Ramos (cell line): ENCODE data around the gene IL17RB.

Source experiments
- in situ Hi-C: fragments of 300-500 bp; cut with MboI; formaldehyde crosslinking; loops from one replicate; pipeline ENCODE4 v1.14.3; 2022; ENCODE audit warnings: low sequenced_read_pairs; ENCODE audit not compliant: unreplicated experiment

Gene IL17RB

DNA sequence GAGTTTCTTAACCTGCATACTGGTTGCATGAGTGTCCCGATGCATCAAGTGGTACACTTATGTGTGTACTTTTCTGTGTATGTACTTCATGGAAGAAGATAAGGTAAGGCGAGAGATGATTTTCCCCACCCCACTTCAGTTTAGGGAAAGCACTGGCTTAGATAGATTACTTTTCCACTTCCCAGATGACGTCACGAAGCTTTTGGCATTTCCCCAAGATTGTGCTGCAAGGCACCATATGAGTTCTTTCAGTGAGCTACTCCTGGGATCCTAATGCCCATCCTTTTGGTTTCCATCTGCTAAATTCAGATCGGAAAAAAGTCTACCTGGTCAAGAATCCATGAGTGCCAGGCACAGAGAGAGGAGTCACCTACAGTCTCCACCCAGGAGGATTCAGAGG lies 4.5 kb downstream of the IL17RB start:
- in situ Hi-C loops = no loop called here

- in situ Hi-C loops = no loop called here
Observed at GRCh38 chr3:53856964-53857363, 10.6 kb downstream of the IL17RB start.

- in situ Hi-C loops = no loop called here
Observed at GRCh38 chr3:53858096-53858741, 11.9 kb downstream of the IL17RB start.

DNA sequence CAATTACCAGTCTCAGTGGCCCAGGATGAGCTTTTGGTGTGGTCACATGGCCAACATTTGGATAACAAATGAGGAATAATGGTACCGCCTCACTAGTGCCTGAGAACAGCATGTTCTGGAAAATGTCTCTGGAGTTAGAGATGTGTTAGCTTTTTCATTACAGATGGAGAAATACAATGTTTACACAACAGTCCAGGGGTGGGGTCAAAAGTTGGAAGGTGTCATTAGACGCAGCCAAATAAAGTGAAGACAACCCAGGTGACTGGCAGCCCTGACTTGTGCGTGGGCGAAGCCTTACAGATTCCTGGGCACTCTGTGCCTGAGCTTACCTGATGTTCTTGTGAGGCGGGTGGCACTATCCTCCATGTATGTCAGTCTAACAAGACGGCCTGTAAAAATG lies 12.8 kb downstream of the IL17RB start:
- in situ Hi-C loops = no loop called here

GRCh38 chr3:53860196-53860595 lies 13.8 kb downstream of the IL17RB start:
- in situ Hi-C loops = no loop called here

GRCh38 chr3:53862241-53862640 lies 15.9 kb downstream of the IL17RB start:
- in situ Hi-C loops = no loop called here

- in situ Hi-C loops = no loop called here
Observed at GRCh38 chr3:53863145-53863544, 16.8 kb downstream of the IL17RB start.

DNA sequence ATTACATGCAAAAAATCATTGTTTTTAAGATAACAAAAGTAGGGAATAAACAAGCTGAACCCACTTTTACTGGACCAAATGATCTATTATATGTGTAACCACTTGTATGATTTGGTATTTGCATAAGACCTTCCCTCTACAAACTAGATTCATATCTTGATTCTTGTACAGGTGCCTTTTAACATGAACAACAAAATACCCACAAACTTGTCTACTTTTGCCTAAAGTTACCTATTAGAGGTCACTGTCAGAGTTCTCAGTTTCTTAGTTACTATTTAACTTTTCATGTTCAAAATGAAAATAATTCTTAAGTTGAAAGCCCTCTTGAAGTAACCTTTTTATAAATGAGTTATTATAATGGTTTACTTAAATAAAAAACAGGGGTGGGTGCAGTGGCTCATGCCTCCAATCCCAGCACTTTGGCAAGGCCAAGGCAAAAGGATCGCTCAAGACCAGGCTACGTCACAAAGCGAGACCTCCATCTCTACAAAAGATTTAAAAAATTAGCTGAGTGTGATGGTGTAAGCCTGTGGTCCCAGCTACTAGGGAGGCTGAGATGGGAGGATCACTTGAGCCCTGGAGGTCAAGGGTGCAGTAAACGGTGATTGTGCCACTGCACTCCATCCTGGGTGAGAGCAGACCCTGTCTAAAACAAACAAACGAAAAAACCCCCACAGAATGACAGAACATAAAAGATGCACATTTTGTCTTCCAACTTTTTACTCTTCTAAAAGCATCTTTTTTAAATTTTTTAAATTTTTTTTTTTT lies 19.5 kb downstream of the IL17RB start:
- in situ Hi-C loops = no loop called here

DNA sequence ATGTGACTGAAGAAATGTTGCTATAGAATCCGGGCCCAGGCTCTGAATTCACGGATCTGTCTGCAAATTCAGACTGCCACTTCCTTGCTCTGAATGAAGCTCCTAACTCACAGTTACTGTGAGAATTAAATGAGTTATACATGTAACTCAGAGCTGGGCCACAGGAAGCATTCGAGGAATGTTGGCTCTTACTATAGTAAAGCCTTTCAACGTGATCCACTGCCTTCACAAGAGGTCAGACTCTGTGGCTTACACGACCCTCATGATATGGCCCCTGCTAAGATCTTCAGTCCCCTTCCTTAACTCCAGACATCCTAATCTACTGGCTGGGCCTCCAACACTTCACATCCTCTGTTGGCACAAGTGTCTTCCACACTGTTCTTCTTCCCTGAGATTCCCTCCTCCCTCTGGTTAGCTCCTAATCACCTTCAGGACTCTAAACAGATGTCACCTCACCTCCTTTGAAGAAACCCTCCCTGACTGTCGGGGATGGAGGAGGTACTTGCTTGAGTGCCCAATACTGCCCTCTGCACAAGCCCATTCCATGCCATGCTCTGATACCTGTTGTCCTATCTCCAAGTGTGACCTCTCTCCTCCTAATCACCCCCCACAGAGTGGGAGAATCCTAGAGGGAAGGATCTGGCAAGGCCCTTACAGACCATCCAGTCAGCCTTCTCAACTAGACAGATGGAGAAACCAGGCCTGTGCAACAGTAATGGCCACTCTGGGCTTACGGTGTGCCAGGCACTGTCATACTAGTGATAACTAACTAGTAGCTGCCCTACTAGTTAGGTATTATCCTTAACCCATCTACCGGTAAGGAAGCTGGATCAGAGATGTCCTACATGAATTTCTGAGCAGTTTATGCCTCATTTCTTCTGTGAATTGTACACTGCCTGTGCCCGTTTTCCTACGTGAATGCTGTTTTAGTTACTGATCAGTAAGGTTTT lies 34.3 kb downstream of the IL17RB start:
- in situ Hi-C loops = no loop called here

DNA sequence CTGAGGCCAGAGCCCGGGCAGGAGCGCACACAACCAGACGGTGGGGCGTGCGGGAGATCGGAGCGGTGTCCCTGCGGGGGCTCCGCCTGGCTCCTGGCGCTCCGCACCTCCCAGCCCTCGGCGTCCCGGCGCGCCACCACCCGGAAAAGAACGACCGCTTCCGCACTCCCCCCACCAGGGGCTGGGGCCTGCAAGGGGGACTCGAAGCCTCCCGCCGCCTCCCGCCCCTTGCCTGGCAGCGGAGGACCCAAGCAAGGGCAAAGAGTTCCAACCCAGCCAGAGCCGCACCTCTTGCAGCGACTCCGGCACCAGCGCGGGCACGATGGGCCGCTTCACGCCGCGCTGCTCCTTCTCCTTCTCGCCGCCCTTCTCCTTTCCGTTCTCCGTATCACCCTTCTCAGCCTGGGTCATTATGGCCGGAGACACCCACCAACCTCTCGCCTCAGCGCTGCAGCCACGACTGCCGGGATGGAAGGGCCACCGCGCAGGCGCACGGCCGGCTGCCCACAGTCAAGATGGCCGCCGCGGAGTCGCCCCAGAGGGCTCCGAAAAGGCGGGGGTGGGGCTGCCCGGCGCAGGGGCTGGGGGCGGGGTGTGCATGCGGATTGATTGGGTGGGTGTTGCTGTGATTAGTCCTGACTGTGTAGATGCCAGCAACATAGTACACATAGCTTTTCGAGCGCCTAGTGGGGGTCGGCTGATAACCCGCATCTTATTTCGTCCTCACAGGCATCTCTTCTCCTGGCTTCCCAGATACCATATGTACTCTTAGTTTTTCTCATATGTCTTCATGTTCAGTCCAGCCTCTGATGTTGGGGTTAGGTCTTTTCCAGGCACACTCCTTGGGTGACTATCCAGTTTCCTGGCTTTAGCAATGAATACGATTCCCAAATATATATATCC lies 35.6 kb downstream of the IL17RB start, which contains the start of gene ACTR8:
Gene ACTR8, minus strand, starts transcription at position 462 of the 903 bp plus-strand sequence. Its CDS starts 51 bp downstream, at position 411.
- in situ Hi-C loops = no loop called here

DNA sequence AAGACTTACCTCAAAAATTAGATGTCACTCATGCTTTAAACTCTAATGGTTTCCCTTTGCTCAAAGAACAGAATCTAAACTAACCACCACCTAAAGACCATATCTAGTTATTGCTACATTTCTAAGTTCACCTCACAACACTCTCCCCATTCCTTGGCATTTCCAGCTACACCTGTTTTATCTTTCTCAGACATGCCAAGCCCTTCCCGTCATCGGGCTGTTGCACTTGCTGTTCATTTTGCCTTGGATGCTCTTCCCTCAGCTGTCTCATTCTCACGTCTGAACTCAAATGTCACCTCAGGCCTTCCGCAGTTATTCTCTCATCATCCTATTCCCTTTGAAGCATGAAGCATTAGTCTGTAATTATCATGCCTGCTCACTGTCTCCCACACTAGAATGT lies 36.6 kb downstream of the IL17RB start:
- in situ Hi-C loops = no loop called here

GRCh38 chr3:53884623-53885022 lies 38.3 kb downstream of the IL17RB start:
- in situ Hi-C loops = no loop called here

- in situ Hi-C loops = no loop called here
Observed at GRCh38 chr3:53885239-53885638, 38.9 kb downstream of the IL17RB start.

DNA sequence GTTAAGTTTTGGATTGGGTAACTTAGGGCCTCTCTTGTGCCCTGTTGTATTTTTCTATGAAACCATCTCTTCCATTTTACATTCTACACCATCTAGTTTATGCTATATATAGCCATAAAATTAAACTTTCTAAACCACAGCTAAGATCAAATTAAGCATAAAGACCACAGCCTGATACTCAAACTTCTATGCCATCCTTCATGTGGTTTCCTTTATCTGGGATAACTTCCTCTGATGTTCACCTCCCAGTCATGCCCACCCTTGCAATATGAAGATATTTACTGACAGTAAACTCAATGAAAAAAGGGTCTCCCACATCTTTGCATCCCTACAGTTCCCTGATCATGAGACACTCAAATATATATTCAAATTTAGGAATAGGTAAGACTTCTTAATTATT lies 41.1 kb downstream of the IL17RB start:
- in situ Hi-C loops = no loop called here

DNA sequence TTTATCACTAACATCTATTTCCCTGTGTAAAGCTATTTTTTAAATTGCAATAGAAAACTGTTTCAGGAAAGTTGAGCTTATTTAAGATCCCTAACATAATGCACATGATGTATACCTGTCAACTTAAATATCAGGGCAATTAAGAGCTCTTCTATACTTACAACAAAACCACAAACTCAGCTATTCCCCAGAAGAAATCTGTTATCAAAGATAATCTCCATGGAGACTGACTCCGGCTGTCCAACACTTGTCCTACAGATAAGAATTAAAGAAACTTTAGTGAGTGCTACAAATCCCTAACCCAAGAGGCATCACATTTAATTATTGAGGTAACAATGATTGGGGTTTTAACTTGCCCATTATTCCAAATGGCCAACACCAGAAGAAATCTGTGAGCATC lies 41.9 kb downstream of the IL17RB start:
- in situ Hi-C loops = no loop called here

DNA sequence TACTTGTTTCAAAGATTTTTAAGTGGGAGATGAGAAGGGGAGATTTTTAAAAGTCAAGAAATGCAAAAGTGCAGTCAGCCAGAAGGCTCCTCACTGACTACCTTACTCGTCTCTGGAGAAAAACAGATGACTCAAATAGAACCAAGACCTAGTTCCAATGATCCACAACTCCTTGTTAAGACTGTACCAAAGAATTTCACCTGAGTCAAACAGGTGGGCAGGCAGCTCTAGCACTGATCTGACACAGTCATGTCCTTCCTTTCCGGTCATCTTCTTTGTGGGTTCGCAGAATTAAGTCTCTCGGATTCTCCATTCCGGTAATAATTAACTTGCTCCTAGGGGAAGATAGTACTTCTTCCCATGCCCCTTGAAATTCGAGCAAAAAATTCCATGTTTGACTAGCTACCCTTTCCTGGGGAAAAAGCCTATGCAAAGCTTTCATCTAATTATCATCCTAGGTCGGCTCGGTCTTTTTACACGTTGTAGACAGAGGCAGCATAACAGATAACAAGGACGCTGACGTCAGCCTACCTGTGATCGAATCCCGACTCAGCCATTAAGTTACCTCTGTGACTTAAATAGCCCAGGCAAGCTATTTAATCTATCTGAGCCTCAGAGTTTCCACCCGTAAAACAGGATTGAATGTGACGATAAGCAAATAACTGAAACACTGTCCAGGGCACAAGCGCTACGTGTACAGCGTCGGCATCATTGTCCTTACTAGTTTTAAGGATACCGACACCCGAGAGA lies 44.5 kb downstream of the IL17RB start:
- in situ Hi-C loops = no loop called here

- in situ Hi-C loops = no loop called here
Observed at GRCh38 chr3:53891497-53892285, 45.3 kb downstream of the IL17RB start, which contains the start of gene SELENOK. SELENOK (minus strand) TSS chr3:53891859.

GRCh38 chr3:53892286-53892637 lies 45.9 kb downstream of the IL17RB start:
- in situ Hi-C loops = no loop called here
